OCI-LY3 (cell line): Measurements from ENCODE around the gene LPAR3.

Experiments
- CTCF ChIP-seq: fragments of 200-600, 300-600 bp; sonication (generic); IDR thresholded peaks from 2 replicates; pipeline ENCODE4 v1.5.1; 2014; ENCODE audit warnings: antibody characterized with exemption, low read length, low read depth
- EZH2phosphoT487 ChIP-seq: fragments of 200-600 bp; shearing (Covaris generic); IDR thresholded peaks from 2 replicates; pipeline ENCODE4 v1.6.1; 2018; ENCODE audit warnings: antibody characterized with exemption, mixed run types, low read depth

GRCh38 chr1:84862810-84863251 lies 30.2 kb downstream of the LPAR3 start:
- TF ChIP-seq CTCF (no peak), EZH2phosphoT487 (no peak)
